ENCODE measurements around the gene TSSK3. TPM values are rescaled to one million over a fixed set of nuclear protein-coding genes. Genes with fewer than 3 reads are reported as not detected.
A peak's percentile ranks its signal among the peaks of the same experiment; 100 is the strongest.

TSSK3 gene, protein sequence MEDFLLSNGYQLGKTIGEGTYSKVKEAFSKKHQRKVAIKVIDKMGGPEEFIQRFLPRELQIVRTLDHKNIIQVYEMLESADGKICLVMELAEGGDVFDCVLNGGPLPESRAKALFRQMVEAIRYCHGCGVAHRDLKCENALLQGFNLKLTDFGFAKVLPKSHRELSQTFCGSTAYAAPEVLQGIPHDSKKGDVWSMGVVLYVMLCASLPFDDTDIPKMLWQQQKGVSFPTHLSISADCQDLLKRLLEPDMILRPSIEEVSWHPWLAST
- total RNA-seq: not detected in 2 replicates

- peak within 1 kb of the TSS; percentile 37 for H3K4me3 ChIP-seq (ENCODE audit: low read depth, low read length)
- peaks cover 4% of the 10 kb centered on the region for H3K36me3 ChIP-seq (ENCODE audit: control insufficient read depth, insufficient read depth, low read length)
- no peak for TF ChIP-seq CTCF (IDR thresholded peaks at IDR 0.05; ENCODE audit: insufficient read depth, low read length, poor library complexity, severe bottlenecking)
- H3K27me3 ChIP-seq (ENCODE audit: control insufficient read depth, insufficient read depth, low read length): no peaks in the 10 kb centered on the region
- DNase-seq (ENCODE audit: low read depth): no peak
Observed at GRCh38 chr1:32362474-32363313, at the start of gene TSSK3, which contains the start of gene FAM229A. Gene TSSK3 (plus strand): TSS chr1:32362539. CDS start chr1:32362702, 163 bp downstream. Gene FAM229A (minus strand): TSS chr1:32362485. CDS start chr1:32362091, 394 bp downstream.

DNA sequence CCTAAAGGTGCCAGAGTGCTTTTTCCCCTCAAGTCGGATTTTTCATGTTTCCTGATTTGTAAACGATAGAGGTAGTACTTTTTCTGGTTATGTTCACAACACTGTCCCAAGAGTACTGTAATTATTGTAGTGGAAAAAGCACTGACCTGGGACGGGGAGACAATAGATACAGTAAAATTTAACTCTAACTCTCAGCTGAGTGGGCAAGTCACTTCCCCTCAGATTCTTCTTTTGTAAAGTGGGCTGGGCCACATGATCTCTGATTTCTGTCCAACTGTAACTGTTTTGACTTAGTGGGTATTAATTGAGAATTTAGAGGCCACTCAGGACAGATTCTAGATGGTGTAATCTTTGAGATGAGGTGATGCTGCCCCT is 45.4 kb upstream of the TSSK3 start:
- no peak for TF ChIP-seq CTCF (IDR thresholded peaks at IDR 0.05; ENCODE audit: insufficient read depth, low read length, poor library complexity, severe bottlenecking)
- DNase-seq (ENCODE audit: low read depth): no peak
- Histone ChIP-seq H3K36me3 (ENCODE audit: control insufficient read depth, insufficient read depth, low read length) (no peaks in the 10 kb centered on the region), H3K4me3 (ENCODE audit: low read depth, low read length) (no peak overlapping the region), H3K27me3 (ENCODE audit: control insufficient read depth, insufficient read depth, low read length) (no peaks in the 10 kb centered on the region)

- Histone ChIP-seq H3K27me3 (ENCODE audit: control insufficient read depth, insufficient read depth, low read length) (no peaks in the 10 kb centered on the region), H3K4me3 (ENCODE audit: low read depth, low read length) (no peak overlapping the region), H3K36me3 (ENCODE audit: control insufficient read depth, insufficient read depth, low read length) (no peaks in the 10 kb centered on the region)
- TF ChIP-seq CTCF (IDR thresholded peaks at IDR 0.05; ENCODE audit: insufficient read depth, low read length, poor library complexity, severe bottlenecking): no peak
- DNase-seq (ENCODE audit: low read depth): no peak
Observed at GRCh38 chr1:32318127-32318869, 44.0 kb upstream of the TSSK3 start.

- no peak for TF ChIP-seq CTCF (IDR thresholded peaks at IDR 0.05; ENCODE audit: insufficient read depth, low read length, poor library complexity, severe bottlenecking)
- H3K27me3 ChIP-seq (ENCODE audit: control insufficient read depth, insufficient read depth, low read length): no peaks in the 10 kb centered on the region
- H3K4me3 ChIP-seq (ENCODE audit: low read depth, low read length): no peak overlapping the region
- no peaks in the 10 kb centered on the region for H3K36me3 ChIP-seq (ENCODE audit: control insufficient read depth, insufficient read depth, low read length)
- DNase-seq (ENCODE audit: low read depth): no peak
Observed at GRCh38 chr1:32321712-32322291, 40.5 kb upstream of the TSSK3 start.

GRCh38 chr1:32327204-32327603 is 35.1 kb upstream of the TSSK3 start:
- no peak for TF ChIP-seq CTCF (IDR thresholded peaks at IDR 0.05; ENCODE audit: insufficient read depth, low read length, poor library complexity, severe bottlenecking)
- DNase-seq (ENCODE audit: low read depth): no peak
- Histone ChIP-seq H3K27me3 (ENCODE audit: control insufficient read depth, insufficient read depth, low read length) (no peaks in the 10 kb centered on the region), H3K36me3 (ENCODE audit: control insufficient read depth, insufficient read depth, low read length) (peaks cover 2% of the 10 kb centered on the region), H3K4me3 (ENCODE audit: low read depth, low read length) (no peak overlapping the region)

Measured in kidney epithelial cell (primary cell).